Right lobe of liver (tissue), 6 donors: ENCODE measurements around the gene UBIAD1. TPM values are rescaled to one million over a fixed set of nuclear protein-coding genes. Genes with fewer than 3 reads are reported as not detected.

Experiments
- ATAC-seq, 4 donors: fragments of 200-7000 bp; cut with Tn5 transposase; one replicate each; pipeline ENCODE4 v1.9.1; 2020; ENCODE audit warnings: mild to moderate bottlenecking in 4 of 4, moderate library complexity in 4 of 4
- DNase-seq, 3 donors: peaks; one replicate each; pipeline ENCODE4 v3.0.0-alpha.2; 2020
- H3K27ac ChIP-seq, 3 donors: fragments of 200-600 bp; one replicate each; pipeline ENCODE4 v1.8.0; 2022
- H3K27me3 ChIP-seq, 2 donors: fragments of 200-600 bp; one replicate each; pipeline ENCODE4 v1.8.0; 2022
- H3K36me3 ChIP-seq, 4 donors: fragments of 200-600 bp; sonication (generic) in 1 of 4; one replicate each; pipeline versions ENCODE4 v1.5.1 to v1.8.0; 2017 to 2022; ENCODE audit warnings: control low read depth in 1 of 4
- H3K4me1 ChIP-seq, 4 donors: fragments of 200-600 bp; sonication (generic) in 1 of 4; one replicate each; pipeline versions ENCODE4 v1.5.1 to v1.8.0; 2017 to 2022; ENCODE audit warnings: control low read depth in 1 of 4
- H3K4me3 ChIP-seq, 3 donors: fragments of 200-600 bp; one replicate each; pipeline ENCODE4 v1.8.0; 2022
- H3K9me3 ChIP-seq, 4 donors: fragments of 200-600 bp; sonication (generic) in 1 of 4; one replicate each; pipeline versions ENCODE4 v1.5.1 to v1.8.0; 2017 to 2022; ENCODE audit warnings: control low read depth in 1 of 4
- CTCF ChIP-seq, 4 donors: fragments of 200-600 bp in 3 of 4; fragments of 450-650 bp in 1 of 4; IDR thresholded peaks; one replicate each; pipeline versions ENCODE4 v1.5.1 to v1.8.0; 2016 to 2022; ENCODE audit warnings: antibody characterized with exemption in 4 of 4, mild to moderate bottlenecking in 2 of 4
- POLR2A ChIP-seq: fragments of 450-650 bp; IDR thresholded peaks from one replicate; pipeline ENCODE4 v1.6.1; 2017; ENCODE audit warnings: antibody characterized with exemption, mild to moderate bottlenecking
- WGBS: methylation state at CpG from one replicate; pipeline ENCODE4 v1.1.6; 2018; ENCODE audit warnings: low coverage, low lambda C conversion rate; ENCODE audit not compliant: insufficient coverage; ENCODE audit errors: missing lambda C conversion rate; 5-methylcytosine and 5-hydroxymethylcytosine counted together
- intact Hi-C, 2 donors: fragments of 100-400 bp; cut with DNase I; formaldehyde crosslinking; loops; one replicate each; pipeline versions ENCODE4 v1.11.2 to v1.14.1; 2022
- total RNA-seq, 6 experiments: library from RNA; depleted of rRNA in 2 of 6; stranded (reverse); fragments of >200 nt in 2 of 6; fragmentation: NEBNext Ultra II Directional in 3 of 6; extraction: Animal tissue kit (Norgen Biotek cat#: 25700) in 3 of 6; gene quantifications; one replicate each; pipeline versions ENCODE4 v1.1.0 to v1.2.4, GENCODE V29; 2016 to 2023
- donor health status: DM: no; HTN: yes; CAD: no.
- donor health status: DM: no; HTN: no; CAD: no.
- donor health status: DM: no; HTN: no; CAD: no.
- donor health status: DM: no; HTN: yes; CAD: no.
- donor health status: DM: no; HTN: yes; CAD: no.

UBIAD1 gene
- total RNA-seq, 6 experiments from 2014 or later = 7.0 to 11.4 (median 9.7) TPM

- Histone ChIP-seq H3K9me3 (no peaks in the 10 kb centered on the region), H3K27ac (no peak overlapping the region), H3K4me1 (peaks cover 0 to 4% (median 0%) of the 10 kb centered on the region in 4 donors), H3K36me3 (peaks cover 0 to 23% (median 1%) of the 10 kb centered on the region in 4 donors), H3K4me3 (no peak overlapping the region), H3K27me3 (no peaks in the 10 kb centered on the region)
- intact Hi-C loops = no loop called here
- 56% methylated on average over 8 of the region's 8 CpGs for WGBS
- DNase-seq (no peak), ATAC-seq (no peak)
- TF ChIP-seq CTCF (IDR thresholded peaks at IDR 0.05) = no peak
- no peak for TF ChIP-seq POLR2A
These were observed 8.7 kb downstream of the UBIAD1 start for GRCh38 chr1:11281518-11282331.

GRCh38 chr1:11283151-11283550, 10.2 kb downstream of the UBIAD1 start:
- intact Hi-C loops = no loop called here
- WGBS = 98% methylated on average over 6 of the region's 6 CpGs

GRCh38 chr1:11284784-11285183, 11.8 kb downstream of the UBIAD1 start:
- peaks cover 0 to 18% (median 0%) of the 10 kb centered on the region in 4 donors for H3K36me3 ChIP-seq
- no peaks in the 10 kb centered on the region for H3K9me3 ChIP-seq
- WGBS = 81% methylated on average over 5 of the region's 6 CpGs
- no peaks in the 10 kb centered on the region for H3K27me3 ChIP-seq
- peaks cover 0 to 4% (median 0%) of the 10 kb centered on the region in 4 donors for H3K4me1 ChIP-seq
- DNase-seq = no peak
- ATAC-seq = no peak
- no peak overlapping the region for H3K4me3 ChIP-seq
- no peak overlapping the region for H3K27ac ChIP-seq
- TF ChIP-seq POLR2A = no peak
- TF ChIP-seq CTCF (IDR thresholded peaks at IDR 0.05) = no peak
- intact Hi-C loops = no loop called here

More at GRCh38 chr1:11283151-11283550, 10.2 kb downstream of the UBIAD1 start:
- DNase-seq (no peak), ATAC-seq (no peak)
- H3K36me3 ChIP-seq = peaks cover 0 to 24% (median 1%) of the 10 kb centered on the region in 4 donors
- H3K4me1 ChIP-seq = peaks cover 0 to 4% (median 0%) of the 10 kb centered on the region in 4 donors
- TF ChIP-seq CTCF (IDR thresholded peaks at IDR 0.05) = no peak
- no peak for TF ChIP-seq POLR2A
- no peak overlapping the region for H3K4me3 ChIP-seq
- H3K27ac ChIP-seq = no peak overlapping the region
- no peaks in the 10 kb centered on the region for H3K27me3 ChIP-seq
- H3K9me3 ChIP-seq = no peaks in the 10 kb centered on the region

GRCh38 chr1:11285883-11286734, 13.1 kb downstream of the UBIAD1 start:
- 77% methylated on average over 5 of the region's 7 CpGs for WGBS
- Histone ChIP-seq H3K27me3 (no peaks in the 10 kb centered on the region), H3K4me1 (peaks cover 0 to 4% (median 0%) of the 10 kb centered on the region in 4 donors), H3K27ac (no peak overlapping the region), H3K4me3 (no peak overlapping the region), H3K36me3 (peaks cover 0 to 18% (median 0%) of the 10 kb centered on the region in 4 donors), H3K9me3 (no peaks in the 10 kb centered on the region)
- no peak for TF ChIP-seq POLR2A
- TF ChIP-seq CTCF (IDR thresholded peaks at IDR 0.05) = peak; percentile 5 to 33 (median 22)
- intact Hi-C loops = no loop called here
- DNase-seq (no peak), ATAC-seq (peak in 1 of 4 donors; percentile 31)
